HepG2 (cell line): ENCODE measurements around the gene LAMC1. TPM values are rescaled to one million over a fixed set of nuclear protein-coding genes. Genes with fewer than 3 reads are reported as not detected.

Experiments used
- ATM ChIP-seq: fragments of 450-650 bp; IDR thresholded peaks from 2 replicates; pipeline ENCODE4 v1.7.1; 2017; ENCODE audit warnings: mild to moderate bottlenecking, borderline replicate concordance
- CHCHD3 ChIP-seq: sonication (generic); formaldehyde crosslinking; IDR thresholded peaks from 2 replicates; pipeline ENCODE4 v1.8.0; 2022; ENCODE audit warnings: mild to moderate bottlenecking, missing genetic modification reagents, moderate library complexity
- DMAP1 ChIP-seq: IDR thresholded peaks from 2 replicates; pipeline ENCODE4 v1.6.1; 2016
- EP300 ChIP-seq, 3 experiments: sonication (generic) in 1 of 3; formaldehyde crosslinking in 1 of 3; IDR thresholded peaks; 2 replicates each; pipeline versions ENCODE4 v1.5.1 to v1.6.1; 2011 to 2020; ENCODE audit warnings: low read depth in 2 of 3, low read length in 2 of 3, borderline replicate concordance in 1 of 3, improper control_type of control experiment in 1 of 3, mild to moderate bottlenecking in 1 of 3, missing genetic modification reagents in 1 of 3, moderate library complexity in 1 of 3
- ETV5 ChIP-seq: IDR thresholded peaks from 2 replicates; pipeline ENCODE4 v1.6.1; 2018; ENCODE audit warnings: missing biosample characterization, missing genetic modification reagents, inconsistent platforms, borderline replicate concordance
- MAZ ChIP-seq, 2 experiments: sonication (generic) in 1 of 2; formaldehyde crosslinking in 1 of 2; IDR thresholded peaks; 2 replicates each; pipeline versions ENCODE4 v1.5.0 to v1.6.1; 2012 to 2020; ENCODE audit warnings: low read depth in 2 of 2, mild to moderate bottlenecking in 2 of 2, borderline replicate concordance in 1 of 2, improper control_type of control experiment in 1 of 2, low read length in 1 of 2, missing genetic modification reagents in 1 of 2, moderate library complexity in 1 of 2
- MXD4 ChIP-seq: IDR thresholded peaks from 2 replicates; pipeline ENCODE4 v1.6.1; 2016; ENCODE audit warnings: mild to moderate bottlenecking, missing biosample characterization, missing genetic modification reagents
- NFIC ChIP-seq: IDR thresholded peaks from 2 replicates; pipeline ENCODE4 v1.6.1; 2012; ENCODE audit warnings: mild to moderate bottlenecking, low read length, inconsistent platforms
- PAX8 ChIP-seq: sonication (generic); formaldehyde crosslinking; IDR thresholded peaks from 2 replicates; pipeline ENCODE4 v1.8.0; 2022; ENCODE audit warnings: mild to moderate bottlenecking, missing genetic modification reagents, borderline replicate concordance
- RAD21 ChIP-seq: fragments of 450-650 bp; formaldehyde crosslinking; IDR thresholded peaks from 2 replicates; pipeline ENCODE4 v1.5.0; 2020; ENCODE audit warnings: mild to moderate bottlenecking
- SAFB2 ChIP-seq: sonication (generic); formaldehyde crosslinking; IDR thresholded peaks from 2 replicates; pipeline ENCODE4 v1.5.1; 2020; ENCODE audit warnings: missing genetic modification reagents, low read depth, mild to moderate bottlenecking, borderline replicate concordance
- SIN3A ChIP-seq: IDR thresholded peaks from 2 replicates; pipeline ENCODE4 v1.6.1; 2011; ENCODE audit warnings: low read depth, mild to moderate bottlenecking, control low read depth, low read length, borderline replicate concordance
- SPEN ChIP-seq: sonication (generic); formaldehyde crosslinking; IDR thresholded peaks from 2 replicates; pipeline ENCODE4 v1.5.1; 2020; ENCODE audit warnings: low read depth, mild to moderate bottlenecking, missing genetic modification reagents
- STAG1 ChIP-seq: sonication (generic); formaldehyde crosslinking; IDR thresholded peaks from 2 replicates; pipeline ENCODE4 v1.4.0; 2020; ENCODE audit warnings: missing genetic modification reagents
- ZBTB14 ChIP-seq: sonication (generic); formaldehyde crosslinking; IDR thresholded peaks from 2 replicates; pipeline ENCODE4 v1.4.0; 2020; ENCODE audit warnings: missing genetic modification reagents
- ZBTB2 ChIP-seq: sonication (generic); formaldehyde crosslinking; IDR thresholded peaks from 2 replicates; pipeline ENCODE4 v1.8.0; 2022; ENCODE audit warnings: low read depth, missing genetic modification reagents
- ZBTB3 ChIP-seq: sonication (generic); formaldehyde crosslinking; IDR thresholded peaks from 2 replicates; pipeline ENCODE4 v1.4.0; 2020; ENCODE audit warnings: low read depth, mild to moderate bottlenecking, moderate library complexity, missing genetic modification reagents, borderline replicate concordance
- ZBTB7A ChIP-seq: sonication (generic); formaldehyde crosslinking; IDR thresholded peaks from 2 replicates; pipeline ENCODE4 v1.8.0; 2022; ENCODE audit warnings: mild to moderate bottlenecking, missing genetic modification reagents
- ZNF274 ChIP-seq: sonication (generic); formaldehyde crosslinking; IDR thresholded peaks from 2 replicates; pipeline ENCODE4 v1.5.1; 2020; ENCODE audit warnings: mild to moderate bottlenecking, missing genetic modification reagents
- ZNF280D ChIP-seq: sonication (generic); formaldehyde crosslinking; IDR thresholded peaks from 2 replicates; pipeline ENCODE4 v1.5.1; 2020; ENCODE audit warnings: mild to moderate bottlenecking, missing genetic modification reagents
- ZNF329 ChIP-seq: sonication (generic); formaldehyde crosslinking; IDR thresholded peaks from 2 replicates; pipeline ENCODE4 v1.9.0; 2021; ENCODE audit warnings: low read depth, mild to moderate bottlenecking, missing genetic modification reagents
- ZNF451 ChIP-seq: sonication (generic); formaldehyde crosslinking; IDR thresholded peaks from 2 replicates; pipeline ENCODE4 v1.5.0; 2020; ENCODE audit warnings: mild to moderate bottlenecking, missing genetic modification reagents
- ZNF558 ChIP-seq: sonication (generic); formaldehyde crosslinking; IDR thresholded peaks from 2 replicates; pipeline ENCODE4 v1.9.0; 2022; ENCODE audit warnings: mild to moderate bottlenecking, missing genetic modification reagents, borderline replicate concordance
- ZNF652 ChIP-seq: IDR thresholded peaks from 2 replicates; pipeline ENCODE4 v1.6.1; 2016; ENCODE audit warnings: low read depth, borderline replicate concordance
- ZNF709 ChIP-seq: sonication (generic); formaldehyde crosslinking; IDR thresholded peaks from 2 replicates; pipeline ENCODE4 v1.5.0; 2020; ENCODE audit warnings: mild to moderate bottlenecking, missing genetic modification reagents
- polyA plus RNA-seq, 8 experiments: library from polyadenylated mRNA; depleted of rRNA in 3 of 8; stranded (reverse) in 7 of 8; unstranded in 1 of 8; fragments of >200 nt; fragmentation: Illumina TruSeq in 4 of 8; extraction: Trizol in 4 of 8; gene quantifications; 2 replicates each; pipeline versions ENCODE4 v1.2.1 to v1.2.3, GENCODE V29; 2011 to 2016; ENCODE audit warnings: low read depth in 4 of 8, missing spikeins in 1 of 8, mixed read lengths in 1 of 8; ENCODE audit not compliant: insufficient read depth in 1 of 8
- total RNA-seq, 5 experiments: library from RNA; depleted of rRNA; stranded (reverse); fragments of >200 nt; fragmentation: Illumina TruSeq; extraction: Trizol; gene quantifications; 2 replicates each; pipeline ENCODE4 v1.2.3, GENCODE V29; 2016; ENCODE audit warnings: low read depth in 1 of 5

LAMC1 gene
- total and polyA plus RNA-seq, 2 of the 13 experiments (the other 11 are each of a cell fraction or from before 2014, with no cell fraction given), result 58.5 to 137 TPM

- TF ChIP-seq ATM, result no peak
- no peak for TF ChIP-seq ZNF280D
- TF ChIP-seq ZNF274 (CRISPR knock-in tag), result no peak
- TF ChIP-seq ZBTB14 (CRISPR knock-in tag), result peak; percentile 93
- TF ChIP-seq NFIC, result no peak
- TF ChIP-seq SIN3A, result 0 out of 2 replicates have a peak, but pooled peaks have one; percentile 11
- 0 out of 2 replicates have a peak, but pooled peaks have one; percentile 2 for TF ChIP-seq STAG1 (CRISPR knock-in tag)
- peak; percentile 39; the same call in 1 of the 2 replicates for TF ChIP-seq ZBTB2
- TF ChIP-seq MXD4 (CRISPR knock-in tag), result no peak
- peak; percentile 38; the same call in 1 of the 2 replicates for TF ChIP-seq ZNF558 (CRISPR knock-in tag)
- TF ChIP-seq PAX8 (CRISPR knock-in tag), result no peak
- no peak for TF ChIP-seq ZNF709
- TF ChIP-seq SPEN (CRISPR knock-in tag), result 0 out of 2 replicates have a peak, but pooled peaks have one; percentile 3
- TF ChIP-seq EP300 (IDR thresholded peaks at IDR 0.05; ENCODE audit: low read depth in 2 of 2, low read length in 2 of 2), result 0 out of 4 replicates have a peak, but pooled peaks of 1 of the 2 experiments have one; percentile 6
- TF ChIP-seq EP300 (CRISPR knock-in tag; IDR thresholded peaks at IDR 0.05; ENCODE audit: borderline replicate concordance), result no peak
- TF ChIP-seq ZBTB7A (CRISPR knock-in tag), result no peak
- TF ChIP-seq ZNF652 (CRISPR knock-in tag), result no peak
- TF ChIP-seq RAD21, result no peak
- TF ChIP-seq MAZ (IDR thresholded peaks at IDR 0.05; ENCODE audit: borderline replicate concordance, low read depth, low read length), result 0 out of 2 replicates have a peak, but pooled peaks have one; percentile 8
- TF ChIP-seq MAZ (CRISPR knock-in tag; IDR thresholded peaks at IDR 0.05; ENCODE audit: low read depth), result no peak
- no peak for TF ChIP-seq SAFB2 (CRISPR knock-in tag)
- TF ChIP-seq CHCHD3 (CRISPR knock-in tag), result no peak
- 0 out of 2 replicates have a peak, but pooled peaks have one; percentile 1 for TF ChIP-seq DMAP1
- TF ChIP-seq ETV5 (CRISPR knock-in tag), result peak; percentile 46; the same call in 1 of the 2 replicates
- no peak for TF ChIP-seq ZBTB3 (CRISPR knock-in tag)
- no peak for TF ChIP-seq ZNF451
- TF ChIP-seq ZNF329, result peak; percentile 43; the same call in 1 of the 2 replicates
- TF ChIP-seq, all 625 proteins: peak for 21
These were observed at the start of gene LAMC1 (continued) for GRCh38 chr1:183023146-183023600.
